Lower leg skin (tissue), 4 donors: ENCODE results near the gene SH3RF2. TPM values are rescaled to one million over a fixed set of nuclear protein-coding genes. Genes with fewer than 3 reads are reported as not detected.
"Not testable (repeated sequence)": the region's sequence is repeated elsewhere in the genome, so short reads cannot be mapped to it uniquely, and the experiment has no call there.

Experiments used
- DNase-seq, 2 donors: peaks; one replicate each; pipeline ENCODE4 v3.0.0-alpha.2; 2019; ENCODE audit warnings: low spot score in 2 of 2
- H3K4me3 ChIP-seq: fragments of 200-600 bp; sonication (generic); 2 replicates; pipeline ENCODE4 v1.5.1; 2017; ENCODE audit warnings: mild to moderate bottlenecking, low read depth; ENCODE audit not compliant: poor library complexity, severe bottlenecking
- POLR2A ChIP-seq, 2 donors: fragments of 450-650 bp; IDR thresholded peaks; one replicate each; pipeline ENCODE4 v1.6.1; 2016 to 2017; ENCODE audit warnings: antibody characterized with exemption in 2 of 2, mild to moderate bottlenecking in 1 of 2, moderate library complexity in 1 of 2
- WGBS, 2 donors: methylation state at CpG; one replicate each; pipeline ENCODE4 v1.1.5; 2018; 5-methylcytosine and 5-hydroxymethylcytosine counted together
- intact Hi-C: fragments of 100-400 bp; cut with DNase I; formaldehyde crosslinking; loops from one replicate; pipeline ENCODE4 v1.15.0; 2023; ENCODE audit warnings: low total_unique reads
- total RNA-seq, 4 donors: library from RNA; depleted of rRNA; stranded (reverse); fragments of >200 nt; gene quantifications; one replicate each; pipeline ENCODE4 v1.1.0, GENCODE V29; 2016
- TF ChIP-seq, protein P1 (sequence below), 3 donors: fragments of 450-650 bp; IDR thresholded peaks; one replicate each; pipeline ENCODE4 v1.5.1; 2016; ENCODE audit warnings: antibody characterized with exemption in 3 of 3, mild to moderate bottlenecking in 3 of 3, moderate library complexity in 2 of 3

The SH3RF2 gene
- total RNA-seq, 4 donors from 2014 or later, result 109 to 169 (median 121) TPM

DNA sequence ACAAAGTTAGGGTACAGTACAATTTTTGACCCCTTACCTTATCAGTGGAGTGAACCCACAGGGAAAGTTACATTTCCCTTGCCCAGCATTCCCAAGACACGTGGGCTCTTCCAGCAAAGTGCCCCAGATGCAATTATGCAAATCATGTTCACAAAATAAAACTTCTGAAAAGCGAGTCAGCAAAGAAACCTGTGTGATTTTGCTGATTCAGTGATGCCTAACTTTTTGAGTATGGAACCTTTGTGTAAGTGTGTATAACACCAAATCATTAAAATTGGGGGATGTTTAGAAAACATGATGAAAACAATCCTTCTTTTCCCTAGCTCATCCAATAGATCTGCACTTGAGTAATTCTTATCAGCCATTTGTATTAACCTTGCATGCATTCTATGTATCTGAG, 52.6 kb downstream of the SH3RF2 start:
- DNase-seq, result no peak
- TF ChIP-seq, protein P1, sequence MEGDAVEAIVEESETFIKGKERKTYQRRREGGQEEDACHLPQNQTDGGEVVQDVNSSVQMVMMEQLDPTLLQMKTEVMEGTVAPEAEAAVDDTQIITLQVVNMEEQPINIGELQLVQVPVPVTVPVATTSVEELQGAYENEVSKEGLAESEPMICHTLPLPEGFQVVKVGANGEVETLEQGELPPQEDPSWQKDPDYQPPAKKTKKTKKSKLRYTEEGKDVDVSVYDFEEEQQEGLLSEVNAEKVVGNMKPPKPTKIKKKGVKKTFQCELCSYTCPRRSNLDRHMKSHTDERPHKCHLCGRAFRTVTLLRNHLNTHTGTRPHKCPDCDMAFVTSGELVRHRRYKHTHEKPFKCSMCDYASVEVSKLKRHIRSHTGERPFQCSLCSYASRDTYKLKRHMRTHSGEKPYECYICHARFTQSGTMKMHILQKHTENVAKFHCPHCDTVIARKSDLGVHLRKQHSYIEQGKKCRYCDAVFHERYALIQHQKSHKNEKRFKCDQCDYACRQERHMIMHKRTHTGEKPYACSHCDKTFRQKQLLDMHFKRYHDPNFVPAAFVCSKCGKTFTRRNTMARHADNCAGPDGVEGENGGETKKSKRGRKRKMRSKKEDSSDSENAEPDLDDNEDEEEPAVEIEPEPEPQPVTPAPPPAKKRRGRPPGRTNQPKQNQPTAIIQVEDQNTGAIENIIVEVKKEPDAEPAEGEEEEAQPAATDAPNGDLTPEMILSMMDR (IDR thresholded peaks at IDR 0.05), result no peak
- no peak for TF ChIP-seq POLR2A (IDR thresholded peaks at IDR 0.05)
- 64 to 77% methylated on average over 2 of the region's 2 CpGs for WGBS, 2 donors
- no peak overlapping the region for H3K4me3 ChIP-seq
- intact Hi-C loops, result no loop called here

DNA sequence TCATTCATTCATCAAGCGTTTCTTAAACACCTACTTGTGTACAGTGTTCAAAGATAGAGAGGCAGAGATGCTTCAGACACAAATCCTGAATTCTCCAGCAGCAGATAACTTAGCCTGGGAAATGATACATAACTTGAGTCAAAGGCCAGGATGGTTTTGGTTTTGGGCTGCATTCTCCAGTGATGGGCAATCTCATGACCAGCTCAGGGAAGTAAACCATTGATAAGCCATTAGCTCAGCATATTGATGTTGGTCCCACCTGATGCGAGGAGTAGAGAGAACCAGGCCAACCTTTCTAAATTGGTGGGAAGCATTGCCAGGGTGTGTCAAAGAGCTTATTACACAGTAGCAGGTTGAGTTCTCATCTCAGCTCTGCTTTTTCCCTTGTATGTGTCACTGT, 53.0 kb downstream of the SH3RF2 start:
- 91 to 93% methylated on average over 2 of the region's 2 CpGs for WGBS, 2 donors
- TF ChIP-seq POLR2A (IDR thresholded peaks at IDR 0.05), result no peak
- TF ChIP-seq, protein P1 (IDR thresholded peaks at IDR 0.05), result no peak
- intact Hi-C loops, result no loop called here

DNA sequence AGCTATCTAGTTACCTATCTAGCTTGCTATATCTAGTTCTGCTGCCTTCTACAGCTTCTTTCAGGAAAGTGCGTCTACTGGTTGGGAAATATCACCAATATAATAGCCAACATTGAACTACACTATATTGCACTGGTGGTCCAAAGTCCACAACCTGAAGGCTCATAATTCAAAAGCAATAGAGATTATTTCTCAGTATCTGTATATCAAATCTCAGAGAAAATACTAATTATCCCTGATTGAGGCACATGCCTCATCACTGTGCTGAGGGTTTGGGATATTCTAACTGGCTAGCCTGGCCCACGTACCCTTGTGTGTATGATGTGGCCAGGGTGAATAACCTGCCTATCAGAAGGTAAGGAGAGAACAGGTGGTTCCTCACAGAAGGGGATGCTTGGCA, 53.8 kb downstream of the SH3RF2 start:
- TF ChIP-seq POLR2A (IDR thresholded peaks at IDR 0.05), result no peak
- 90 to 95% methylated on average over 2 of the region's 2 CpGs for WGBS, 2 donors
- no peak for DNase-seq
- intact Hi-C loops, result no loop called here
- no peak overlapping the region for H3K4me3 ChIP-seq

More for the DNA sequence above, 53.0 kb downstream of the SH3RF2 start:
- DNase-seq, result no peak
- no peak overlapping the region for H3K4me3 ChIP-seq

DNA sequence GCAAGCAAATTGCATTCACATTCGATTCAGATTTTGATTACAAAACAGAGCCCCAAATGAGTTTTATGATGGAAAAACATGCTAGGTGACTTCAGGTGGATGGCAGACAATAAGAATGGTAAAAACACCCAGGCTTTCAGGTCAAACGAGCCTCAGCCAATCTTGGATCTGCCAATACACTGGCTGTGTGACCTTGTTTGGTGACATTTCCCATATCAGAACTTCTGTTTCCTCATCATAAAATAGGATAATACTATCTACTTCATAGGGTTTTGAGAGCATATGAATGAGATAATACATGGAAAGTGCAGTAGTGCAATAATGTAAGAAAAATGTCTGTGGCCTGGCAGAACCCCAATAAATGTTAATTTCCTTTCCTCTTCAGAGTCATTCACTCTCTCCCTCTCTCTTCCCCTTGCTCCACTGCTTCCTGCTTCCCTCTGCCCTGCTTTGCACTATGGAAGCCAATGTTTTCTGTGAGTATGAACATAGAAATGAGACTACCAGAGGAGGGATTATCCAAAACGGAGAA, 54.7 kb downstream of the SH3RF2 start:
- TF ChIP-seq, protein P1 (IDR thresholded peaks at IDR 0.05), result no peak
- no peak for TF ChIP-seq POLR2A (IDR thresholded peaks at IDR 0.05)

DNA sequence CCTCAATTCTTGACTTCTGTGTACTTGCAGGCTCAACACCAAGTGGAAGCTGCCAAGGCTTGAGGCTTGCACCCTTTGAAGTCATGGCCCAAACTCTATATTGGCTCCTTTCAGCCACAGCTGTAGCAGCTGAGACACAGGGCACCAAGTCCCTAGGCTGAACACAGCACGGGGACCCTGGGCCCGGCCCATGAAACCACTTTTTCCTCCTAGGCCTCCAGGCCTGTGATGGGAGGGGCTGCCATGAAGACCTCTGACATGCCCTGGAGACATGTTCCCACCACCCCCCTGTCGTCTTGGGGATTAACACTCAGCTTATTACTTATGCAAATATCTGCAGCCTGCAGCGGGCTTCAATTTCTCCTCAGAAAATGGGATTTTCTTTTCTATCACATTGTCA, 57.2 kb downstream of the SH3RF2 start:
- intact Hi-C loops, result not testable (repeated sequence)

More for the DNA sequence above, 54.7 kb downstream of the SH3RF2 start:
- WGBS, 2 donors, result 57 to 58% methylated on average over 3 of the region's 3 CpGs
- no peak for DNase-seq
- intact Hi-C loops, result no loop called here
- H3K4me3 ChIP-seq, result no peak overlapping the region

DNA sequence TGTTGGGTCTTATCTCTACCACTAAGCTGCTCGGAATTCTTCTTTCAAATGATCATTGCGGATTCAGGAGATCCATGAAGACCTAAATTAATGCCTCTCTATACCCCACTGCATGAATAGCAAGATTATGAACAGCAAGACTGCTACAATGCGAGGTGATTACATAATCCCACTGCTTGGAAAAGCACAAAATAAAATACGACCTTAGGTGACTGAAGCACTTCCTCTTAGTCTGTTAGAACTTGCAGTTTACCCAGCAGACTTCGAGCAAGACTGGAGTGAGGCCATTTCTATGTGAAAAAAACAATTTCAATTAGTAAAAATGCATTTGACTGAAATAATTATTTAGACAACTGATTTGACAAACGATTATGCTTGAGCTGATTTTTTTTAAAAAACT, 59.8 kb downstream of the SH3RF2 start:
- H3K4me3 ChIP-seq, result no peak overlapping the region
- TF ChIP-seq POLR2A (IDR thresholded peaks at IDR 0.05), result no peak
- TF ChIP-seq, protein P1 (IDR thresholded peaks at IDR 0.05), result no peak
- no peak for DNase-seq
- 41 to 42% methylated on average over 6 of the region's 6 CpGs for WGBS, 2 donors
- intact Hi-C loops, result no loop called here

More for the DNA sequence above, 57.2 kb downstream of the SH3RF2 start:
- DNase-seq, H3K4me3 ChIP-seq: not testable (repeated sequence)
- 90 to 99% methylated on average over 4 of the region's 4 CpGs for WGBS, 2 donors

DNA sequence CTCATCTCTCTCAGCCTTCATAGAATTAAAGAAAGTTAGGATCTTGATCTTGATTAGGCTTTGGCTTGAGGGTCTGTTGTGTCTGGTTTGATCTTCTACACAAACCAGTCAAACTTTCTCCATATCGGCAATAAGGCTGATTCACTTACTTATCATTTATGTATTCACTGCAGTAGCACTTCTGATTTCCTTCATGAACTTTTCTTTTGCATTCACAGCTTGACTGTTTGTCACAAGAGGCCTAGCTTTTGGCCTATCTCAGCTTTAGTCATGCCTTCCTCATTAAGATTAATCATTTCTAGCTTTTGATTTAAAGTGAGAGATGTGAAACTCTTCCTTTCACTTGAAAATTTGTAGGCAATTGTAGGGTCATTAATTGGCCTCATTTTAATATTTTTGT, 62.8 kb downstream of the SH3RF2 start:
- H3K4me3 ChIP-seq, result no peak overlapping the region
- whole genome bisulfite sequencing, 2 donors, result 52 to 71% methylated on average over 1 of the region's 1 CpG
- intact Hi-C loops, result no loop called here
- TF ChIP-seq, protein P1 (IDR thresholded peaks at IDR 0.05), result no peak
- no peak for TF ChIP-seq POLR2A (IDR thresholded peaks at IDR 0.05)
- no peak for DNase-seq
